HepG2 (cell line): ENCODE data around the gene GNA12. TPM values are rescaled to one million over a fixed set of nuclear protein-coding genes. Genes with fewer than 3 reads are reported as not detected.

ENCODE experiments used
- ADNP ChIP-seq: sonication (generic); formaldehyde crosslinking; IDR thresholded peaks from 2 replicates; pipeline ENCODE4 v1.4.0; 2020; ENCODE audit warnings: missing genetic modification reagents
- ELF4 ChIP-seq: sonication (generic); formaldehyde crosslinking; IDR thresholded peaks from 2 replicates; pipeline ENCODE4 v1.5.0; 2020; ENCODE audit warnings: missing genetic modification reagents, mild to moderate bottlenecking, moderate library complexity, borderline replicate concordance
- HDAC2 ChIP-seq: sonication (generic); formaldehyde crosslinking; IDR thresholded peaks from 2 replicates; pipeline ENCODE4 v1.4.0; 2020; ENCODE audit warnings: missing genetic modification reagents
- JARID2 ChIP-seq: sonication (generic); formaldehyde crosslinking; IDR thresholded peaks from 2 replicates; pipeline ENCODE4 v1.8.1; 2023; ENCODE audit warnings: missing genetic modification reagents, inconsistent platforms; ENCODE audit not compliant: insufficient replicate concordance
- MLX ChIP-seq: IDR thresholded peaks from 2 replicates; pipeline ENCODE4 v1.6.1; 2016
- MXD4 ChIP-seq: IDR thresholded peaks from 2 replicates; pipeline ENCODE4 v1.6.1; 2016; ENCODE audit warnings: mild to moderate bottlenecking, missing biosample characterization, missing genetic modification reagents
- NAIF1 ChIP-seq: sonication (generic); formaldehyde crosslinking; IDR thresholded peaks from 2 replicates; pipeline ENCODE4 v1.5.0; 2020; ENCODE audit warnings: mild to moderate bottlenecking, missing genetic modification reagents, borderline replicate concordance
- NONO ChIP-seq, 2 experiments: fragments of 450-650 bp in 1 of 2; sonication (generic) in 1 of 2; formaldehyde crosslinking in 1 of 2; IDR thresholded peaks in 1 of 2; conservative IDR thresholded peaks in 1 of 2; 2 replicates each; pipeline versions ENCODE4 v1.6.1 to v1.8.0; 2017 to 2022; ENCODE audit warnings: mild to moderate bottlenecking in 1 of 2, missing genetic modification reagents in 1 of 2, moderate library complexity in 1 of 2
- PCBP2 ChIP-seq: fragments of 200-400 bp; formaldehyde crosslinking; optimal IDR thresholded peaks from 2 replicates; pipeline ENCODE3; 2018; ENCODE audit warnings: low read length, low read depth; ENCODE audit not compliant: poor library complexity, severe bottlenecking
- POLR2G ChIP-seq: fragments of 200-400 bp; formaldehyde crosslinking; IDR thresholded peaks from 2 replicates; pipeline ENCODE4 v1.6.1; 2018; ENCODE audit warnings: mild to moderate bottlenecking, low read depth, low read length, moderate library complexity
- TAF1 ChIP-seq: sonication (generic); formaldehyde crosslinking; IDR thresholded peaks from 2 replicates; pipeline ENCODE4 v1.4.0; 2020; ENCODE audit warnings: missing genetic modification reagents
- TCF7L2 ChIP-seq: IDR thresholded peaks from 2 replicates; pipeline ENCODE4 v1.6.1; 2011; ENCODE audit warnings: mild to moderate bottlenecking, low read depth, low read length, moderate library complexity
- TEAD3 ChIP-seq: optimal IDR thresholded peaks from 2 replicates; pipeline ENCODE3; 2016; ENCODE audit warnings: borderline replicate concordance
- ZBTB7B ChIP-seq: sonication (generic); formaldehyde crosslinking; IDR thresholded peaks from 2 replicates; pipeline ENCODE4 v1.4.0; 2020; ENCODE audit warnings: missing genetic modification reagents
- ZFAT ChIP-seq: sonication (generic); formaldehyde crosslinking; conservative IDR thresholded peaks from 2 replicates; pipeline ENCODE4 v1.8.1; 2023; ENCODE audit warnings: missing genetic modification reagents, inconsistent platforms
- ZFP36L2 ChIP-seq: sonication (generic); formaldehyde crosslinking; IDR thresholded peaks from 2 replicates; pipeline ENCODE4 v1.4.0; 2020; ENCODE audit warnings: missing genetic modification reagents
- ZNF33B ChIP-seq: sonication (generic); formaldehyde crosslinking; IDR thresholded peaks from 2 replicates; pipeline ENCODE4 v1.5.1; 2020; ENCODE audit warnings: mild to moderate bottlenecking, missing genetic modification reagents
- ZSCAN25 ChIP-seq: sonication (generic); formaldehyde crosslinking; IDR thresholded peaks from 2 replicates; pipeline ENCODE4 v1.8.0; 2022; ENCODE audit warnings: mild to moderate bottlenecking, missing genetic modification reagents
- ZSCAN5A ChIP-seq: sonication (generic); formaldehyde crosslinking; IDR thresholded peaks from 2 replicates; pipeline ENCODE4 v1.8.0; 2022; ENCODE audit warnings: mild to moderate bottlenecking, missing genetic modification reagents, borderline replicate concordance
- polyA plus RNA-seq, 8 experiments: library from polyadenylated mRNA; depleted of rRNA in 3 of 8; stranded (reverse) in 7 of 8; unstranded in 1 of 8; fragments of >200 nt; fragmentation: Illumina TruSeq in 4 of 8; extraction: Trizol in 4 of 8; gene quantifications; 2 replicates each; pipeline versions ENCODE4 v1.2.1 to v1.2.3, GENCODE V29; 2011 to 2016; ENCODE audit warnings: low read depth in 4 of 8, missing spikeins in 1 of 8, mixed read lengths in 1 of 8; ENCODE audit not compliant: insufficient read depth in 1 of 8
- total RNA-seq, 5 experiments: library from RNA; depleted of rRNA; stranded (reverse); fragments of >200 nt; fragmentation: Illumina TruSeq; extraction: Trizol; gene quantifications; 2 replicates each; pipeline ENCODE4 v1.2.3, GENCODE V29; 2016; ENCODE audit warnings: low read depth in 1 of 5
- TF ChIP-seq, protein P1 (sequence below): sonication (generic); formaldehyde crosslinking; IDR thresholded peaks from 2 replicates; pipeline ENCODE4 v1.5.0; 2020; ENCODE audit warnings: missing genetic modification reagents
- TF ChIP-seq, protein P2 (sequence below): sonication (generic); formaldehyde crosslinking; IDR thresholded peaks from 2 replicates; pipeline ENCODE4 v1.5.1; 2020; ENCODE audit warnings: mild to moderate bottlenecking, missing genetic modification reagents, borderline replicate concordance

The GNA12 gene
- total and polyA plus RNA-seq, 2 of the 13 experiments (the other 11 are each of a cell fraction or from before 2014, with no cell fraction given): 16.2 to 50.9 TPM

- TF ChIP-seq PCBP2 (no peak), ZSCAN5A (CRISPR knock-in tag) (no peak), MXD4 (CRISPR knock-in tag) (no peak), ZSCAN25 (CRISPR knock-in tag) (no peak), ZFP36L2 (CRISPR knock-in tag) (no peak), NONO (IDR thresholded peaks at IDR 0.05) (no peak), NONO (CRISPR knock-in tag; conservative IDR thresholded peaks at IDR 0.05) (no peak), HDAC2 (CRISPR knock-in tag) (peak; percentile 83), TEAD3 (CRISPR knock-in tag) (no peak), TCF7L2 (no peak), MLX (CRISPR knock-in tag) (peak; percentile 70; the same call in 1 of the 2 replicates), ZBTB7B (CRISPR knock-in tag) (no peak), ZNF33B (no peak), ADNP (no peak), JARID2 (CRISPR knock-in tag) (no peak), ZFAT (CRISPR knock-in tag) (no peak), TAF1 (CRISPR knock-in tag) (peak; percentile 33; the same call in 1 of the 2 replicates), ELF4 (CRISPR knock-in tag) (no peak), POLR2G (peak; percentile 80), NAIF1 (CRISPR knock-in tag) (no peak)
- TF ChIP-seq, protein P1, sequence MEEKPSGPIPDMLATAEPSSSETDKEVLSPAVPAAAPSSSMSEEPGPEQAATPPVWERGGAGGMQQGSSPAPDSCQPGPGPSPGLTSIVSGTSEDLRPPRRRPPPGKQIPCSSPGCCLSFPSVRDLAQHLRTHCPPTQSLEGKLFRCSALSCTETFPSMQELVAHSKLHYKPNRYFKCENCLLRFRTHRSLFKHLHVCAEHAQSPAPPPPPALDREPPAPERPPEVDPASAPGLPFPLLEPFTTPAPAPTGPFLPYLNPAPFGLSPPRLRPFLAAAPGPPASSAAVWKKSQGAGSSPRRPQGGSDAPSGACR (CRISPR knock-in tag): no peak; the same call in 1 of the 2 replicates
- TF ChIP-seq, protein P2, sequence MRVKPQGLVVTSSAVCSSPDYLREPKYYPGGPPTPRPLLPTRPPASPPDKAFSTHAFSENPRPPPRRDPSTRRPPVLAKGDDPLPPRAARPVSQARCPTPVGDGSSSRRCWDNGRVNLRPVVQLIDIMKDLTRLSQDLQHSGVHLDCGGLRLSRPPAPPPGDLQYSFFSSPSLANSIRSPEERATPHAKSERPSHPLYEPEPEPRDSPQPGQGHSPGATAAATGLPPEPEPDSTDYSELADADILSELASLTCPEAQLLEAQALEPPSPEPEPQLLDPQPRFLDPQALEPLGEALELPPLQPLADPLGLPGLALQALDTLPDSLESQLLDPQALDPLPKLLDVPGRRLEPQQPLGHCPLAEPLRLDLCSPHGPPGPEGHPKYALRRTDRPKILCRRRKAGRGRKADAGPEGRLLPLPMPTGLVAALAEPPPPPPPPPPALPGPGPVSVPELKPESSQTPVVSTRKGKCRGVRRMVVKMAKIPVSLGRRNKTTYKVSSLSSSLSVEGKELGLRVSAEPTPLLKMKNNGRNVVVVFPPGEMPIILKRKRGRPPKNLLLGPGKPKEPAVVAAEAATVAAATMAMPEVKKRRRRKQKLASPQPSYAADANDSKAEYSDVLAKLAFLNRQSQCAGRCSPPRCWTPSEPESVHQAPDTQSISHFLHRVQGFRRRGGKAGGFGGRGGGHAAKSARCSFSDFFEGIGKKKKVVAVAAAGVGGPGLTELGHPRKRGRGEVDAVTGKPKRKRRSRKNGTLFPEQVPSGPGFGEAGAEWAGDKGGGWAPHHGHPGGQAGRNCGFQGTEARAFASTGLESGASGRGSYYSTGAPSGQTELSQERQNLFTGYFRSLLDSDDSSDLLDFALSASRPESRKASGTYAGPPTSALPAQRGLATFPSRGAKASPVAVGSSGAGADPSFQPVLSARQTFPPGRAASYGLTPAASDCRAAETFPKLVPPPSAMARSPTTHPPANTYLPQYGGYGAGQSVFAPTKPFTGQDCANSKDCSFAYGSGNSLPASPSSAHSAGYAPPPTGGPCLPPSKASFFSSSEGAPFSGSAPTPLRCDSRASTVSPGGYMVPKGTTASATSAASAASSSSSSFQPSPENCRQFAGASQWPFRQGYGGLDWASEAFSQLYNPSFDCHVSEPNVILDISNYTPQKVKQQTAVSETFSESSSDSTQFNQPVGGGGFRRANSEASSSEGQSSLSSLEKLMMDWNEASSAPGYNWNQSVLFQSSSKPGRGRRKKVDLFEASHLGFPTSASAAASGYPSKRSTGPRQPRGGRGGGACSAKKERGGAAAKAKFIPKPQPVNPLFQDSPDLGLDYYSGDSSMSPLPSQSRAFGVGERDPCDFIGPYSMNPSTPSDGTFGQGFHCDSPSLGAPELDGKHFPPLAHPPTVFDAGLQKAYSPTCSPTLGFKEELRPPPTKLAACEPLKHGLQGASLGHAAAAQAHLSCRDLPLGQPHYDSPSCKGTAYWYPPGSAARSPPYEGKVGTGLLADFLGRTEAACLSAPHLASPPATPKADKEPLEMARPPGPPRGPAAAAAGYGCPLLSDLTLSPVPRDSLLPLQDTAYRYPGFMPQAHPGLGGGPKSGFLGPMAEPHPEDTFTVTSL (CRISPR knock-in tag): peak; percentile 92; the same call in 1 of the 2 replicates
These were observed 41.4 kb downstream of the GNA12 start (continued) for GRCh38 chr7:2802504-2803341.
